Kidney (tissue), 14 donors: ENCODE measurements around the gene SMIM14. TPM values are rescaled to one million over a fixed set of nuclear protein-coding genes. Genes with fewer than 3 reads are reported as not detected.
A peak's percentile ranks its signal among the peaks of the same experiment; 100 is the strongest.

Experiments
- DNase-seq, 5 donors: peaks; one replicate each; pipeline ENCODE4 v3.0.0-alpha.2; 2013 to 2020
- FAIRE-seq: peaks from 2 replicates; lab custom pipeline; 2012; peaks lifted over from hg19 to GRCh38; lab: Jason Lieb, UNC
- H3K27ac ChIP-seq, 2 donors: one replicate each; pipeline ENCODE4 v1.7.0; 2013; ENCODE audit warnings: low read depth in 2 of 2, low read length in 2 of 2, inconsistent platforms in 1 of 2
- H3K27me3 ChIP-seq: one replicate; pipeline ENCODE4 v1.7.1; 2013; ENCODE audit warnings: low read length, inconsistent platforms; ENCODE audit not compliant: control insufficient read depth, insufficient read depth
- H3K36me3 ChIP-seq, 3 donors: one replicate each; pipeline versions ENCODE4 v1.7.0 to v1.7.1; 2013; ENCODE audit warnings: low read length in 3 of 3, control low read depth in 1 of 3, inconsistent platforms in 1 of 3; ENCODE audit not compliant: insufficient read depth in 3 of 3, control insufficient read depth in 2 of 3
- H3K4me1 ChIP-seq, 3 donors: one replicate each; pipeline versions ENCODE4 v1.7.0 to v1.7.1; 2013; ENCODE audit warnings: low read length in 3 of 3, inconsistent platforms in 1 of 3, low read depth in 1 of 3; ENCODE audit not compliant: control insufficient read depth in 2 of 3, insufficient read depth in 2 of 3
- H3K4me3 ChIP-seq, 3 donors: one replicate each; pipeline versions ENCODE4 v1.7.0 to v1.8.1; 2013; ENCODE audit warnings: low read length in 3 of 3, control low read depth in 1 of 3, inconsistent platforms in 1 of 3
- H3K9ac ChIP-seq, 3 donors: one replicate each; pipeline versions ENCODE4 v1.7.0 to v1.7.1; 2013; ENCODE audit warnings: low read length in 3 of 3, control low read depth in 1 of 3, inconsistent platforms in 1 of 3
- H3K9me3 ChIP-seq, 3 donors: one replicate each; pipeline versions ENCODE4 v1.7.0 to v1.7.1; 2013; ENCODE audit warnings: low read length in 3 of 3, control low read depth in 1 of 3, inconsistent platforms in 1 of 3; ENCODE audit not compliant: control insufficient read depth in 2 of 3, insufficient read depth in 1 of 3
- CTCF ChIP-seq: IDR thresholded peaks from 3 replicates; pipeline ENCODE4 v1.5.1; 2012; ENCODE audit warnings: mild to moderate bottlenecking, moderate library complexity, borderline replicate concordance; ENCODE audit not compliant: insufficient read depth; ENCODE audit errors: extremely low read depth
- intact Hi-C: fragments of 100-400 bp; cut with DNase I; formaldehyde crosslinking; loops from one replicate; pipeline ENCODE4 v1.11.1; 2022
- polyA plus RNA-seq: library from polyadenylated mRNA; stranded (reverse); fragments of 350-450 nt; fragmentation: Illumina TruSeq; extraction: RNeasy Lipid Tissue Mini Kit (QIAGEN cat#74804); gene quantifications from one replicate; pipeline ENCODE4 v1.2.3, GENCODE V29; 2014; ENCODE audit warnings: low read depth, low replicate concordance; ENCODE audit not compliant: insufficient read depth
- total RNA-seq: library from RNA; stranded (reverse); fragmentation: NEBNext Ultra II Directional; extraction: Animal tissue kit (Norgen Biotek cat#: 25700); gene quantifications from one replicate; pipeline ENCODE4 v1.2.1, GENCODE V29; 2021
- donor health status: control.
- donor health status: control.
- donor health status: control.
- donor health status: control.
- donor health status: control.
- donor health status: DM: yes; HTN: yes; CAD: no.
- donor health status: Normal renal cell carcinoma (clear cell type).

SMIM14 gene
- total and polyA plus RNA-seq, 2 donors from 2014 or later, result 26.3 to 64.2 TPM

GRCh38 chr4:39641451-39641850 is 2.8 kb upstream of the SMIM14 start:
- Histone ChIP-seq H3K27ac (no peak overlapping the region), H3K9me3 (no peaks in the 10 kb centered on the region), H3K4me1 (peaks cover 0 to 9% (median 0%) of the 10 kb centered on the region in 3 donors), H3K4me3 (no peak overlapping the region), H3K9ac (no peak overlapping the region), H3K27me3 (no peaks in the 10 kb centered on the region), H3K36me3 (peaks cover 0 to under 1% (median 0%) of the 10 kb centered on the region in 3 donors)
- intact Hi-C loops, result no loop called here
- DNase-seq (no peak), FAIRE-seq (no peak)
- no peak for TF ChIP-seq CTCF

GRCh38 chr4:39637586-39638353 is 895 bp downstream of the SMIM14 start:
- intact Hi-C loops, result no loop called here
- H3K27ac ChIP-seq, result peak overlapping the region; percentile 95 to 98
- H3K4me1 ChIP-seq, result peaks cover 0 to 9% (median 5%) of the 10 kb centered on the region in 3 donors

GRCh38 chr4:39637221-39637585 is 1.5 kb downstream of the SMIM14 start:
- intact Hi-C loops, result no loop called here
- no peak for FAIRE-seq
- peak overlapping the region; percentile 86 to 99 (median 95) for H3K4me3 ChIP-seq

More at GRCh38 chr4:39637586-39638353, 895 bp downstream of the SMIM14 start:
- H3K9me3 ChIP-seq, result no peaks in the 10 kb centered on the region
- FAIRE-seq (no peak), DNase-seq (peak; percentile 64 to 89 (median 78))
- peak overlapping the region; percentile 37 to 91 (median 85) for H3K9ac ChIP-seq
- peaks cover 0 to 5% (median 0%) of the 10 kb centered on the region in 3 donors for H3K36me3 ChIP-seq
- H3K4me3 ChIP-seq, result peak overlapping the region; percentile 86 to 99 (median 95)
- TF ChIP-seq CTCF, result no peak
- H3K27me3 ChIP-seq, result no peaks in the 10 kb centered on the region

More at GRCh38 chr4:39637221-39637585, 1.5 kb downstream of the SMIM14 start:
- no peak for DNase-seq
- peaks cover 0 to 5% (median 0%) of the 10 kb centered on the region in 3 donors for H3K36me3 ChIP-seq
- no peaks in the 10 kb centered on the region for H3K27me3 ChIP-seq
- H3K27ac ChIP-seq, result peak overlapping the region; percentile 95 to 98
- H3K9ac ChIP-seq, result peak overlapping the region; percentile 37 to 91 (median 85)
- TF ChIP-seq CTCF, result no peak
- H3K4me1 ChIP-seq, result peaks cover 0 to 9% (median 5%) of the 10 kb centered on the region in 3 donors
- H3K9me3 ChIP-seq, result no peaks in the 10 kb centered on the region
